HCT116 (cell line): ENCODE data around the gene NT5C1A. TPM values are rescaled to one million over a fixed set of nuclear protein-coding genes. Genes with fewer than 3 reads are reported as not detected.

Experiments
- ATAC-seq: fragments of 200-7000 bp; cut with Tn5 transposase; 2 replicates; pipeline ENCODE4 v1.9.1; 2020; ENCODE audit warnings: mild to moderate bottlenecking, moderate library complexity
- BruUV-seq: library from RNA; stranded (reverse); fragments of 400-500 nt; replicated peaks from 2 replicates; lab custom pipeline; 2021; lab: Mats Ljungman, UMichigan
- CTCF ChIA-PET: fragments of 300-600 bp; sonication (Branson Sonifier 250); formaldehyde crosslinking; loops from one replicate; lab custom pipeline; 2021; ENCODE audit warnings: antibody characterized with exemption; lab: Charles Lee
- POLR2A ChIA-PET: fragments of 300-600, 350-600 bp; sonication (Branson Sonifier 250); formaldehyde crosslinking; loops from one replicate; lab custom pipeline; 2021; ENCODE audit warnings: antibody characterized with exemption; lab: Charles Lee
- RAD21 ChIA-PET, 2 experiments: fragments of 300-600 bp; sonication (Branson Sonifier 250); formaldehyde crosslinking; loops; one replicate each; lab custom pipeline; 2023; ENCODE audit warnings: low total read pairs in 2 of 2; ENCODE audit not compliant: uncharacterized antibody in 2 of 2, unreplicated experiment in 2 of 2, low non-redundant PET in 1 of 2; lab: Charles Lee
- DNase-seq: peaks from one replicate; pipeline ENCODE4 v3.0.0-alpha.2; 2010; ENCODE audit warnings: low read depth, low spot score
- H2AFZ ChIP-seq: fragments of 200-600 bp; shearing (Covaris generic), sonication (generic); 2 replicates; pipeline ENCODE4 v1.6.1; 2017; ENCODE audit warnings: low read depth, mixed run types, mixed read lengths, antibody characterized with exemption, low read length; ENCODE audit not compliant: poor library complexity, severe bottlenecking
- H3K27ac ChIP-seq: 2 replicates; pipeline ENCODE4 v1.5.1; 2012; ENCODE audit warnings: low read depth, low read length
- H3K27me3 ChIP-seq: fragments of 200-600 bp; sonication (generic); 2 replicates; pipeline ENCODE4 v1.6.1; 2016; ENCODE audit warnings: mixed run types, low read length, mixed read lengths; ENCODE audit not compliant: insufficient read depth
- H3K36me3 ChIP-seq, 2 experiments: fragments of 200-500 bp in 1 of 2; fragments of 200-600 bp in 1 of 2; sonication (Bioruptor generic) in 1 of 2; sonication (generic) in 1 of 2; 2 replicates each; pipeline versions ENCODE4 v1.5.1 to v1.6.1; 2014 to 2016; ENCODE audit warnings: low read length in 2 of 2, inconsistent platforms in 1 of 2, mixed read lengths in 1 of 2, mixed run types in 1 of 2; ENCODE audit not compliant: insufficient read depth in 2 of 2, control insufficient read depth in 1 of 2
- H3K4me1 ChIP-seq, 2 experiments: fragments of 200-600 bp in 1 of 2; sonication (generic) in 1 of 2; 2 replicates each; pipeline versions ENCODE4 v1.5.1 to v1.6.1; 2012 to 2017; ENCODE audit warnings: low read length in 2 of 2, inconsistent platforms in 1 of 2, mild to moderate bottlenecking in 1 of 2, mixed read lengths in 1 of 2, mixed run types in 1 of 2, moderate library complexity in 1 of 2; ENCODE audit not compliant: insufficient read depth in 2 of 2, control insufficient read depth in 1 of 2
- H3K4me2 ChIP-seq: fragments of 200-600 bp; sonication (generic); 2 replicates; pipeline ENCODE4 v1.6.1; 2017; ENCODE audit warnings: mixed run types, low read length, mixed read lengths
- H3K4me3 ChIP-seq, 2 experiments: fragments of 200-600 bp in 1 of 2; sonication (generic) in 1 of 2; replicated peaks in 1 of 2; 2 replicates each; pipeline ENCODE4 v1.5.1; 2011 to 2016; ENCODE audit warnings: low read length in 2 of 2, control low read depth in 1 of 2, low read depth in 1 of 2, mild to moderate bottlenecking in 1 of 2, mixed read lengths in 1 of 2, mixed run types in 1 of 2
- H3K79me2 ChIP-seq: fragments of 200-600 bp; sonication (generic); 2 replicates; pipeline ENCODE4 v1.6.1; 2017; ENCODE audit warnings: mild to moderate bottlenecking, mixed run types, low read length, moderate library complexity, mixed read lengths; ENCODE audit not compliant: insufficient read depth
- H3K9ac ChIP-seq: fragments of 200-600 bp; sonication (generic); 2 replicates; pipeline ENCODE4 v1.6.1; 2016; ENCODE audit warnings: low read length, mixed read lengths
- H3K9me2 ChIP-seq: fragments of 200-600 bp; sonication (generic), shearing (Covaris generic); 2 replicates; pipeline ENCODE4 v1.6.1; 2017; ENCODE audit warnings: mixed run types, mild to moderate bottlenecking, moderate library complexity; ENCODE audit not compliant: insufficient read depth
- H3K9me3 ChIP-seq, 2 experiments: fragments of 200-500 bp in 1 of 2; fragments of 200-600 bp in 1 of 2; sonication (Bioruptor generic) in 1 of 2; sonication (generic) in 1 of 2; 2 replicates each; pipeline ENCODE4 v1.6.1; 2014 to 2017; ENCODE audit warnings: low read length in 2 of 2, mixed read lengths in 2 of 2, inconsistent platforms in 1 of 2, low read depth in 1 of 2, mild to moderate bottlenecking in 1 of 2, mixed run types in 1 of 2, moderate library complexity in 1 of 2; ENCODE audit not compliant: control insufficient read depth in 1 of 2, insufficient read depth in 1 of 2
- H4K20me1 ChIP-seq: fragments of 200-600 bp; sonication (generic), shearing (Covaris generic); 2 replicates; pipeline ENCODE4 v1.6.1; 2017; ENCODE audit warnings: mixed run types, mild to moderate bottlenecking, moderate library complexity; ENCODE audit not compliant: insufficient read depth
- EGR1 ChIP-seq: IDR thresholded peaks from 2 replicates; pipeline ENCODE4 v1.6.1; 2012; ENCODE audit warnings: low read depth
- ELF1 ChIP-seq: IDR thresholded peaks from 2 replicates; pipeline ENCODE4 v1.6.1; 2012; ENCODE audit warnings: low read depth, borderline replicate concordance
- EZH2 ChIP-seq: fragments of 200-600 bp; sonication (generic); IDR thresholded peaks from 2 replicates; pipeline ENCODE4 v1.6.1; 2017; ENCODE audit warnings: antibody characterized with exemption, mixed run types
- EZH2phosphoT487 ChIP-seq: fragments of 200-600 bp; IDR thresholded peaks from 2 replicates; pipeline ENCODE4 v1.6.1; 2018; ENCODE audit warnings: antibody characterized with exemption, borderline replicate concordance
- FOSL1 ChIP-seq: IDR thresholded peaks from 2 replicates; pipeline ENCODE4 v1.6.1; 2012; ENCODE audit warnings: low read depth
- POLR2A ChIP-seq: IDR thresholded peaks from 2 replicates; pipeline ENCODE4 v1.7.0; 2011; ENCODE audit warnings: borderline replicate concordance; ENCODE audit not compliant: insufficient read depth, insufficient read length; ENCODE audit errors: extremely low read depth
- POLR2AphosphoS5 ChIP-seq: IDR thresholded peaks from 2 replicates; pipeline ENCODE4 v1.6.1; 2011; ENCODE audit warnings: mild to moderate bottlenecking, low read depth, low read length, moderate library complexity
- RAD21 ChIP-seq: IDR thresholded peaks from 2 replicates; pipeline ENCODE4 v1.6.1; 2012; ENCODE audit warnings: low read depth, mild to moderate bottlenecking
- REST ChIP-seq: IDR thresholded peaks from 2 replicates; pipeline ENCODE4 v1.6.1; 2012; ENCODE audit warnings: low read depth
- SIN3A ChIP-seq: IDR thresholded peaks from 2 replicates; pipeline ENCODE4 v1.6.1; 2012; ENCODE audit warnings: low read depth
- SP1 ChIP-seq: IDR thresholded peaks from 2 replicates; pipeline ENCODE4 v1.6.1; 2012; ENCODE audit warnings: low read depth
- SRF ChIP-seq: IDR thresholded peaks from 2 replicates; pipeline ENCODE4 v1.6.1; 2012; ENCODE audit warnings: low read depth
- YY1 ChIP-seq: IDR thresholded peaks from 2 replicates; pipeline ENCODE4 v1.6.1; 2011; ENCODE audit warnings: low read length, low read depth, moderate library complexity, mild to moderate bottlenecking; ENCODE audit not compliant: insufficient replicate concordance; ENCODE audit errors: extremely low read depth
- ZFX ChIP-seq: fragments of 450-650 bp; IDR thresholded peaks from 2 replicates; pipeline ENCODE4 v1.6.1; 2017
- intact Hi-C: fragments of 100-400 bp; cut with micrococcal nuclease; formaldehyde crosslinking; loops from 2 replicates; pipeline ENCODE4 v1.10.0; 2022
- total RNA-seq: library from RNA; stranded (reverse); gene quantifications from one replicate; pipeline ENCODE4 v1.2.1, GENCODE V29; 2021; ENCODE audit not compliant: unreplicated experiment

Gene NT5C1A
- total RNA-seq, 1 experiment from 2014 or later, result not detected

- ChIA-PET CTCF (no interaction called here), POLR2A (interaction anchor here (1.0 kb wide), 1 partner anchor 9 kb away, joined by 3 read pairs; the partner anchor contains the start of gene HPCAL4), RAD21 (no interaction called here)
- intact Hi-C loops, result no loop called here
- no peaks in the 10 kb centered on the region for H3K9me3 ChIP-seq
- no peaks in the 10 kb centered on the region for H3K36me3 ChIP-seq
- no peaks in the 10 kb centered on the region for H3K79me2 ChIP-seq
- no peaks in the 10 kb centered on the region for H4K20me1 ChIP-seq
- no peaks in the 10 kb centered on the region for H3K27me3 ChIP-seq
- peaks cover 0 to 3% of the 10 kb centered on the region in 2 experiments; a peak in 1 of 4 replicates for H3K4me1 ChIP-seq
- no peak for DNase-seq
- no peak overlapping the region for H3K4me2 ChIP-seq
- no TSS peak for BruUV-seq
- no peak for TF ChIP-seq FOSL1
- no peak for TF ChIP-seq YY1
- TF ChIP-seq EGR1, result no peak
- TF ChIP-seq RAD21, result no peak
- no peak for TF ChIP-seq POLR2A
- TF ChIP-seq SRF, result no peak
- TF ChIP-seq ELF1, result no peak
- no peak for TF ChIP-seq SIN3A
- no peak for TF ChIP-seq EZH2
- no peak for TF ChIP-seq POLR2AphosphoS5
- TF ChIP-seq EZH2phosphoT487, result no peak
- no peak for TF ChIP-seq REST
- TF ChIP-seq ZFX, result no peak
- no peak for TF ChIP-seq SP1
- no peak overlapping the region for H2AFZ ChIP-seq
- ATAC-seq, result no peak
- no peak overlapping the region for H3K27ac ChIP-seq
- H3K9me2 ChIP-seq, result no peaks in the 10 kb centered on the region
- H3K4me3 ChIP-seq, result no peak overlapping the region
- no peak overlapping the region for H3K9ac ChIP-seq
Observed at GRCh38 chr1:39681999-39682398, 10.1 kb upstream of the NT5C1A start.
